K562 (cell line): ENCODE results near the gene VPS4A. TPM values are rescaled to one million over a fixed set of nuclear protein-coding genes. Genes with fewer than 3 reads are reported as not detected.

Experiments used
- BMI1 ChIP-seq: fragments of 150-350 bp; IDR thresholded peaks from 2 replicates; pipeline ENCODE4 v1.6.1; 2014; ENCODE audit warnings: low read length
- CBX1 ChIP-seq: sonication (generic); IDR thresholded peaks from 2 replicates; pipeline ENCODE4 v1.6.1; 2016; ENCODE audit warnings: antibody characterized with exemption, low read depth, mild to moderate bottlenecking
- CHD1 ChIP-seq: fragments of 200-600 bp; sonication (generic); IDR thresholded peaks from one replicate; pipeline ENCODE4 v1.6.1; 2012; ENCODE audit warnings: mild to moderate bottlenecking, moderate library complexity, low read length, inconsistent platforms
- DEAF1 ChIP-seq: fragments of 450-650 bp; formaldehyde crosslinking; IDR thresholded peaks from 2 replicates; pipeline ENCODE4 v1.4.0; 2020; ENCODE audit warnings: mild to moderate bottlenecking, moderate library complexity
- ESRRA ChIP-seq: fragments of 450-650 bp; IDR thresholded peaks from 2 replicates; pipeline ENCODE4 v1.6.1; 2014; ENCODE audit warnings: low read depth, mild to moderate bottlenecking, moderate library complexity, borderline replicate concordance
- MYNN ChIP-seq, 2 experiments: sonication (generic); formaldehyde crosslinking in 1 of 2; IDR thresholded peaks; 2 replicates each; pipeline versions ENCODE4 v1.5.0 to v1.6.1; 2016 to 2020; ENCODE audit warnings: antibody characterized with exemption in 1 of 2, missing genetic modification reagents in 1 of 2
- OTX1 ChIP-seq: fragments of 450-650 bp; formaldehyde crosslinking; IDR thresholded peaks from 2 replicates; pipeline ENCODE4 v1.4.0; 2022; ENCODE audit warnings: mild to moderate bottlenecking
- POLR2A ChIP-seq: fragments of 450-650 bp; conservative IDR thresholded peaks from 2 replicates; pipeline ENCODE4 v1.6.1; 2016
- SLC30A9 ChIP-seq: fragments of 250-450 bp; sonication (Bioruptor Pico); IDR thresholded peaks from 2 replicates; pipeline ENCODE4 v1.8.0; 2022; ENCODE audit warnings: mild to moderate bottlenecking, moderate library complexity
- ZNF174 ChIP-seq: fragments of 250-450 bp; sonication (Bioruptor Pico); IDR thresholded peaks from 2 replicates; pipeline ENCODE4 v1.4.0; 2020; ENCODE audit warnings: mild to moderate bottlenecking
- ZNF274 ChIP-seq: IDR thresholded peaks from 2 replicates; pipeline ENCODE4 v1.6.1; 2011; ENCODE audit warnings: low read depth, mild to moderate bottlenecking, low read length, moderate library complexity, borderline replicate concordance
- ZNF398 ChIP-seq: fragments of 250-450 bp; sonication (Bioruptor Pico); IDR thresholded peaks from 2 replicates; pipeline ENCODE4 v1.8.0; 2021; ENCODE audit warnings: moderate library complexity, mild to moderate bottlenecking, inconsistent platforms
- polyA plus RNA-seq, 8 experiments: library from polyadenylated mRNA; depleted of rRNA in 4 of 8; stranded (reverse) in 5 of 8; unstranded in 3 of 8; fragments of >200 nt; fragmentation: Nextera tagmentation in 2 of 8; fragmentation: Illumina TruSeq in 1 of 8; extraction: Ambion mirVana in 2 of 8; extraction: Trizol in 1 of 8; gene quantifications; 2 replicates each; pipeline versions ENCODE4 v1.2.1 to v1.2.3, GENCODE V29; 2011 to 2014; ENCODE audit warnings: inconsistent platforms in 1 of 8, missing spikeins in 1 of 8
- total RNA-seq, 7 experiments: library from RNA; depleted of rRNA in 6 of 7; stranded (reverse); fragments of >200 nt in 6 of 7; fragmentation: Illumina TruSeq in 2 of 7; extraction: Trizol in 2 of 7; gene quantifications; 2 replicates each; pipeline versions ENCODE4 v1.2.1 to v1.2.3, GENCODE V29; 2011 to 2021; ENCODE audit warnings: low replicate concordance in 1 of 7
- TF ChIP-seq, protein P1 (sequence below), 2 experiments: fragments of 450-650 bp; formaldehyde crosslinking in 1 of 2; IDR thresholded peaks; 2 replicates each; pipeline versions ENCODE4 v1.4.0 to v1.6.1; 2014 to 2020; ENCODE audit warnings: mild to moderate bottlenecking in 2 of 2, borderline replicate concordance in 1 of 2, low read depth in 1 of 2
- TF ChIP-seq, protein P2 (sequence below): fragments of 250-450 bp; sonication (Bioruptor Pico); IDR thresholded peaks from 2 replicates; pipeline ENCODE4 v1.8.0; 2022; ENCODE audit warnings: inconsistent platforms

The VPS4A gene
- total and polyA plus RNA-seq, 9 of the 15 experiments (the other 6 are each of a cell fraction or from before 2014, with no cell fraction given): 7.6 to 45.4 (median 29.9) TPM

GRCh38 chr16:69338557-69339288 is 27.6 kb downstream of the VPS4A start (continued):
- TF ChIP-seq, protein P1, sequence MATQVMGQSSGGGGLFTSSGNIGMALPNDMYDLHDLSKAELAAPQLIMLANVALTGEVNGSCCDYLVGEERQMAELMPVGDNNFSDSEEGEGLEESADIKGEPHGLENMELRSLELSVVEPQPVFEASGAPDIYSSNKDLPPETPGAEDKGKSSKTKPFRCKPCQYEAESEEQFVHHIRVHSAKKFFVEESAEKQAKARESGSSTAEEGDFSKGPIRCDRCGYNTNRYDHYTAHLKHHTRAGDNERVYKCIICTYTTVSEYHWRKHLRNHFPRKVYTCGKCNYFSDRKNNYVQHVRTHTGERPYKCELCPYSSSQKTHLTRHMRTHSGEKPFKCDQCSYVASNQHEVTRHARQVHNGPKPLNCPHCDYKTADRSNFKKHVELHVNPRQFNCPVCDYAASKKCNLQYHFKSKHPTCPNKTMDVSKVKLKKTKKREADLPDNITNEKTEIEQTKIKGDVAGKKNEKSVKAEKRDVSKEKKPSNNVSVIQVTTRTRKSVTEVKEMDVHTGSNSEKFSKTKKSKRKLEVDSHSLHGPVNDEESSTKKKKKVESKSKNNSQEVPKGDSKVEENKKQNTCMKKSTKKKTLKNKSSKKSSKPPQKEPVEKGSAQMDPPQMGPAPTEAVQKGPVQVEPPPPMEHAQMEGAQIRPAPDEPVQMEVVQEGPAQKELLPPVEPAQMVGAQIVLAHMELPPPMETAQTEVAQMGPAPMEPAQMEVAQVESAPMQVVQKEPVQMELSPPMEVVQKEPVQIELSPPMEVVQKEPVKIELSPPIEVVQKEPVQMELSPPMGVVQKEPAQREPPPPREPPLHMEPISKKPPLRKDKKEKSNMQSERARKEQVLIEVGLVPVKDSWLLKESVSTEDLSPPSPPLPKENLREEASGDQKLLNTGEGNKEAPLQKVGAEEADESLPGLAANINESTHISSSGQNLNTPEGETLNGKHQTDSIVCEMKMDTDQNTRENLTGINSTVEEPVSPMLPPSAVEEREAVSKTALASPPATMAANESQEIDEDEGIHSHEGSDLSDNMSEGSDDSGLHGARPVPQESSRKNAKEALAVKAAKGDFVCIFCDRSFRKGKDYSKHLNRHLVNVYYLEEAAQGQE (IDR thresholded peaks at IDR 0.05; ENCODE audit: borderline replicate concordance): no peak
- TF ChIP-seq, protein P1 (CRISPR knock-in tag; IDR thresholded peaks at IDR 0.05; ENCODE audit: low read depth): no peak
- no peak for TF ChIP-seq CHD1
- no peak for TF ChIP-seq ZNF274
- no peak for TF ChIP-seq OTX1 (CRISPR knock-in tag)
- no peak for TF ChIP-seq CBX1
- TF ChIP-seq MYNN (IDR thresholded peaks at IDR 0.05): no peak
- TF ChIP-seq MYNN (CRISPR knock-in tag; IDR thresholded peaks at IDR 0.05): no peak
- TF ChIP-seq ZNF398: no peak
- TF ChIP-seq DEAF1 (CRISPR knock-in tag): no peak
- TF ChIP-seq POLR2A: no peak
- peak; percentile 74 for TF ChIP-seq ESRRA
- no peak for TF ChIP-seq BMI1
- no peak for TF ChIP-seq ZNF174 (CRISPR knock-in tag)
- TF ChIP-seq SLC30A9: no peak
- TF ChIP-seq, protein P2, sequence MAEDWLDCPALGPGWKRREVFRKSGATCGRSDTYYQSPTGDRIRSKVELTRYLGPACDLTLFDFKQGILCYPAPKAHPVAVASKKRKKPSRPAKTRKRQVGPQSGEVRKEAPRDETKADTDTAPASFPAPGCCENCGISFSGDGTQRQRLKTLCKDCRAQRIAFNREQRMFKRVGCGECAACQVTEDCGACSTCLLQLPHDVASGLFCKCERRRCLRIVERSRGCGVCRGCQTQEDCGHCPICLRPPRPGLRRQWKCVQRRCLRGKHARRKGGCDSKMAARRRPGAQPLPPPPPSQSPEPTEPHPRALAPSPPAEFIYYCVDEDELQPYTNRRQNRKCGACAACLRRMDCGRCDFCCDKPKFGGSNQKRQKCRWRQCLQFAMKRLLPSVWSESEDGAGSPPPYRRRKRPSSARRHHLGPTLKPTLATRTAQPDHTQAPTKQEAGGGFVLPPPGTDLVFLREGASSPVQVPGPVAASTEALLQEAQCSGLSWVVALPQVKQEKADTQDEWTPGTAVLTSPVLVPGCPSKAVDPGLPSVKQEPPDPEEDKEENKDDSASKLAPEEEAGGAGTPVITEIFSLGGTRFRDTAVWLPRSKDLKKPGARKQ (CRISPR knock-in tag): 0 out of 2 replicates have a peak, but pooled peaks have one; percentile 47
